ENCODE data around the gene EP300.

- no peak for TF ChIP-seq POLR2AphosphoS5 (IDR thresholded peaks at IDR 0.05; ENCODE audit: borderline replicate concordance, low read depth, low read length)
- no peak for TF ChIP-seq EZH2 (IDR thresholded peaks at IDR 0.05)
Observed at GRCh38 chr22:41075946-41076345, 16.4 kb upstream of the EP300 start.

Data from SK-N-MC (cell line).